GM21515 (cell line): ENCODE results near the gene TNK2.

Experiments used
- ATAC-seq: cut with Tn5 transposase; IDR thresholded peaks from one replicate; pipeline ENCODE4 v1.9.1; 2021; ENCODE audit not compliant: unreplicated experiment

Gene TNK2

GRCh38 chr3:195854628-195855294 is 53.6 kb downstream of the TNK2 start:
- no peak for ATAC-seq

GRCh38 chr3:195853996-195854395 is 54.4 kb downstream of the TNK2 start:
- no peak for ATAC-seq

GRCh38 chr3:195853036-195853435 is 55.3 kb downstream of the TNK2 start:
- no peak for ATAC-seq

DNA sequence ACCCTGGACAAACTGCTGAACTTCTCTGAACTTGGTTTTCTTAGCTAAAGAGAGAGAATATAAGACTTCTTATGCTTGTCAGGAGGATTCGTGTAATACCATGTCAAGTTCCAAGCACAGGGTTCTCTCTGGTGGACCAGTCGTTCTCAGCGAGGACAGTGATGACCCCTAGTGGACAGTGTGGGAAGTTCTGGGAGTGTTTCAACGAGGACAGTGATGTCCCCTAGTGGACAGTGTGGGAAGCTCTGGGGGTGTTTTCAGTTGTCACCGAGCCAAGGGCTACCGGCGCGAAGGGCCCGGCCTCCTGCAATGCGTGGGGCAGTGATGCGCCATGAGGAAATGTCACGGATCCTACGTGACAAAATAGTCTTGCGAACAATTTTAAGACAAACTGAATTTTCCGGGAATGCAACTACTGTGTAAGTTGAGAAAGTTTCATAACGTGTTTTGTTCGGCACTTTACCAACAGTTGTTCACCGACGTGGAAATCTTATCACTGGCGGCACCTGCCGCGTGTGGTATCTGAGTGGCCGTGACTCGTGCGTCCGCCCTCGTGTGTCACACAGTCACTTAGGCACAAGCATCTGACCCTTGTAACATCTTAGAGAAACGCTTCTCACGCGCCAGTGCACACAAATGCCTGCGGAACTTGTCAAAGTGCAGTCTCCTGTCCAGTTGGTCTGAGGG is 57.4 kb downstream of the TNK2 start:
- peak; percentile 86 for ATAC-seq

- ATAC-seq: no peak
Observed at GRCh38 chr3:195849322-195850074, 58.9 kb downstream of the TNK2 start.

GRCh38 chr3:195847055-195847950 is 61.0 kb downstream of the TNK2 start:
- ATAC-seq: no peak

DNA sequence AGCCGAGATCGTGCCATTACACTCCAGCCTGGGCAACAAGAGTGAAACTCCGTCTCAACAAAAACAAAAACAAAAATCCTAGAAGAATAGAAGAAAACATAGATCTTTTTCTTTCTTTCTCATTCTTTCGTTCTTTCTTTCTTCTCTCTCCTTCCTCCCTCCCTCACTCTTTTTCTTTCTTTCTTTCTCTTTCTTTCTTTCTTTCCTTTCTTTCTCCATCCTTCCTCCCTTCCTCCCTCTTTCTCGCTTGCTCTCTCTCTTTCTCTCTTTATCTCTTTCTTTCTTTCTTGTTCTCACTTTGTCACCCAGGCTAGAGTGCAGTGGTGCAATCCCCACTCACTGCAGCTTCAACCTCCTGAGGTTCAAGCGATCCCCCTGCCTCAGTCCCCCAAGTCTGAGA is 62.9 kb downstream of the TNK2 start:
- no peak for ATAC-seq

DNA sequence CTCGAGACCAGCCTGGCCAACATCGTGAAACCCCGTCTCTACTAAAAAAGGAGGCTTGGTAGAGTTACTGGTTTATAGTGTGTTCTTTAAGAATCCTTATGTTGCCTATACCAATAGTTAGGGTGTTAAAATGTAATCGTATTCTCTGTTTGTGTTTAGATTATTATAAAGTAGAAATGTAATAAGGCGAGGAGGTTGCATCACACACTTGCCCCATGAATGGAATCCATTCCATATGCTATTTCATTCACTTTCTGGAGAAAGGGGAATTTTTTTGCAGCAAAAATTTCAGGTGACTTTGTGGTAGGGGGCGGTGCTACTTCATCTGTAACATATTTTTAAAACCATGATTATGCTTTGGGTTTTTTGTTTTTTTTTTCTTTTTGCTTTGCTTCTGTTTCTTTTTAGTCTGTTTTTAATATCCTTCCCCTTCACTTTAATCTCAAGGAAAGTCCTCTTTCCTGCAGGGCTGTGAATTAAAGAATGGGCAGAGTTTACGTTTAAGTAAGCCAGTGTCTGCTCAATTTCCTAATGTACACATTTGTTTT is 63.6 kb downstream of the TNK2 start:
- ATAC-seq: no peak

DNA sequence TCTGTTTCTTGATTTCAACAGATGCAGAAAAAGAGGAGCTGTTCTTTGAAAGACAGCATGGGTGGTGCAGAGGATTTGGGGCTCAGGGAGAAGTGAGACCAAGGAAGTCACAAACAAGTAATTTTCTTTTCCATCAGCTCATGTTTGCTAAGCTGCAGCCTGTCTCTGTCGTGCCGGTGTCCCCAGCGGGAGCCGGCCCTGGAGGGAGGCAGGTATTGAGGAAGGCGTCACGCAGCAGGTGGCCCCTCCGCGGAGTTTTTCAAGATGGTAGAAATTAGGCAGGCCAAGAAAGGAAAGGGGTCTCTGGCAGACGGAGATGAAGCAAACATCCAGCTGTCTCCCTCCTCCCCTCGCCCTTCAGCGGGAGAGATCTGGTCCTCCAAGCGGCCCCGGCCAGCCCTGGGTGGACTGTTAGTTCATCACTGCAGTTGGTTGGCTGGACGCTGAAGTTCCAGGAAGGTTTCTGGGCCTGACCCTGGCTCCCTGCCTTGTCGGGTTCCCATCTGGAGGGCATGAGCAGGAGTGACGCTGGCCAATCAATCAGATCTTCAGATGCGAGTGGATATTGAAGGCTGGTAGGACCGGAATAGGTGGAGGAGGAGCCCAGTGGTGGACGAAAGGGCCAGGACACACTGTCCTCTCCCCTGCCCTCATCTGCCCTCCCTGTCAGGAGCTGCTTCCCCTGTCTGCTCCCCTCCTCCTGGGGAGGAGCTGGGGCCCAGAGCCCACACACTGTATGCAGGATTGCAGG is 68.9 kb downstream of the TNK2 start:
- ATAC-seq: peak; percentile 19

GRCh38 chr3:195838714-195839113 is 69.6 kb downstream of the TNK2 start:
- peak; percentile 70 for ATAC-seq

GRCh38 chr3:195836476-195837135 is 71.7 kb downstream of the TNK2 start:
- no peak for ATAC-seq

GRCh38 chr3:195835791-195836190 is 72.6 kb downstream of the TNK2 start:
- no peak for ATAC-seq

GRCh38 chr3:195834675-195835583 is 73.4 kb downstream of the TNK2 start:
- ATAC-seq: no peak

GRCh38 chr3:195829897-195830254 is 78.5 kb downstream of the TNK2 start:
- no peak for ATAC-seq

- no peak for ATAC-seq
Observed at GRCh38 chr3:195828762-195829161, 79.6 kb downstream of the TNK2 start.

GRCh38 chr3:195825857-195826804 is 82.2 kb downstream of the TNK2 start:
- no peak for ATAC-seq

DNA sequence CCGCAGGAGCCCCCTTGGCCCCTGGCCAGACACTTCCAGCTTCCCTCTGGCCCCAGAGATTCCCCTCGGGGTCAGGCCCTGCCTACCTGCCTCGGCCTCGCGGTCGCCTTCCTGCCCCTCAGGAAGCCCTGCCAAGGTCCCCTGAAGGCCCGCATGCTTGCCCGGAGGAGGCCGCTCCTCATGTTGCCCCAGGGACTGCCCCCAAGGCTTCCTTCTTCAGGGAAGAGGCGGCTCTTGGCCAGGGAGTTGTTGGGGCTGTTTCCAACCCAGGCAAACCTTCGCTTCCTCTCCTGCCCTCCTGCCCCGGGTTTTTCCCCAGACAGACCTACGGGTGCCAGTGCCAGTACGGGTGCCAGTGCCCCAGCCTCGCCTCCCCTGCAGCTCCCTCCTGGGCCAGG is 83.2 kb downstream of the TNK2 start:
- ATAC-seq: no peak
